Testis (tissue), 3 donors: Measurements from ENCODE around the gene MCRIP1. TPM values are rescaled to one million over a fixed set of nuclear protein-coding genes. Genes with fewer than 3 reads are reported as not detected.

Experiments
- DNase-seq: peaks from one replicate; pipeline ENCODE4 v3.0.0-alpha.2; 2019
- H3K27ac ChIP-seq, 2 donors: fragments of 200-600 bp; sonication (generic); one replicate each; pipeline ENCODE4 v1.5.1; 2019
- H3K27me3 ChIP-seq: fragments of 200-600 bp; sonication (generic); one replicate; pipeline ENCODE4 v1.5.1; 2019
- H3K36me3 ChIP-seq: fragments of 200-600 bp; sonication (generic); one replicate; pipeline ENCODE4 v1.5.1; 2017; ENCODE audit warnings: low read depth; ENCODE audit errors: missing control alignments
- H3K4me1 ChIP-seq: fragments of 200-600 bp; sonication (generic); one replicate; pipeline ENCODE4 v1.5.1; 2019
- H3K4me3 ChIP-seq, 2 donors: fragments of 200-600 bp; sonication (generic); one replicate each; pipeline ENCODE4 v1.5.1; 2017 to 2019
- H3K9me3 ChIP-seq: fragments of 200-600 bp; sonication (generic); one replicate; pipeline ENCODE4 v1.5.1; 2017
- CTCF ChIP-seq, 3 experiments: fragments of 450-650 bp in 2 of 3; fragments of 200-600 bp in 1 of 3; sonication (generic) in 1 of 3; IDR thresholded peaks; one replicate each; pipeline ENCODE4 v1.5.1; 2016 to 2019; ENCODE audit warnings: antibody characterized with exemption in 3 of 3, mild to moderate bottlenecking in 2 of 3, moderate library complexity in 1 of 3
- POLR2A ChIP-seq: fragments of 450-650 bp; IDR thresholded peaks from one replicate; pipeline ENCODE4 v1.6.1; 2017; ENCODE audit warnings: antibody characterized with exemption, mild to moderate bottlenecking, moderate library complexity
- WGBS, 2 donors: methylation state at CpG; one replicate each; pipeline ENCODE4 v1.1.5; 2018; 5-methylcytosine and 5-hydroxymethylcytosine counted together
- intact Hi-C: fragments of 100-400 bp; cut with DNase I; formaldehyde crosslinking; loops from one replicate; pipeline ENCODE4 v1.15.1; 2023; ENCODE audit warnings: low total_unique reads
- polyA plus RNA-seq: library from polyadenylated mRNA; stranded (reverse); fragments of 350-450 nt; fragmentation: Illumina TruSeq; extraction: RNeasy Lipid Tissue Mini Kit (QIAGEN cat#74804); gene quantifications from one replicate; pipeline ENCODE4 v1.2.3, GENCODE V29; 2014; ENCODE audit warnings: low read depth, low replicate concordance; ENCODE audit not compliant: insufficient read depth
- total RNA-seq, 2 donors: library from RNA; depleted of rRNA; stranded (reverse); fragments of >200 nt; gene quantifications; one replicate each; pipeline ENCODE4 v1.2.3, GENCODE V29; 2016

Gene MCRIP1
- total and polyA plus RNA-seq, 3 donors from 2014 or later = 160 to 206 (median 181) TPM

- no peak for TF ChIP-seq CTCF (IDR thresholded peaks at IDR 0.05)
- no peak for TF ChIP-seq POLR2A
- Histone ChIP-seq H3K27ac (no peak overlapping the region), H3K4me3 (peak overlapping the region in 1 of 2 donors; percentile 17), H3K36me3 (no peaks in the 10 kb centered on the region), H3K27me3 (no peaks in the 10 kb centered on the region), H3K4me1 (no peaks in the 10 kb centered on the region), H3K9me3 (no peaks in the 10 kb centered on the region)
- no peak for DNase-seq
- intact Hi-C loops = no loop called here
- 24 to 27% methylated on average over 16 to 26 of the region's 26 CpGs for WGBS, 2 donors
Measured at GRCh38 chr17:81802856-81803643, 30.0 kb downstream of the MCRIP1 start.

DNA sequence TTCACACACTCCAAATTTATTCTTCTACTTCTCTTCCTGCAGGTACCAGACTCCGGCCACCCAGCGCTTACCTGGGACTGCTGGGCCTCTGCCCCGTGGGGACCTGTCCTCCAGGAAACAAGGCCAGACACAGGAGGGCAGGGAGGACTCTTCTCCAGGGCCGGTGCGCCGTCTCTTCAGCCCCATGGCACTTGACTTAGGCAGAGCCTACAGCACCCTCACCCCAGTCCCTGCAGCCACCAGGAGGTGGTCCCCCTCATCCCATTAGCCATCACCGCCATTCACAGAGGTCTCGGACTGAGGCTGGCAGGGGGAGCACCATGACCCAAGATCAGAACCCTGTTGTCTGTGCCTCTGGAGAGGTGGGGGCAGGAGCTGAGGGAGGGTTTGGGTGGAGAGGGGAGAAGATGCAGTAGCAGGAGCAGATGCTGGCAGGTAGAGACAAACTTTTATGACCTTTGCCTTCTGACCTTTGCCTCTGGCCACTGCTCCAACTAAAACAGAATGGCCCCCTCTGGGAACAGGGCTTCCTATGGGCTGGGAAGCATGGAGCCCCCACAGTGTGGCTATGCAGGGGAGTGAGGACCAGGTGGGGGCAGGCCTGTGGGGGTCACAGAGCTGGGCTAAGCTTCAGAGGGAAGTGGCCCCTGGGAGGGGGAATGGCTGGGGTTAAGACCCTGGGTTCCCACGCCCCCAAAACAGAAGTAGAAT, 30.9 kb downstream of the MCRIP1 start:
- Histone ChIP-seq H3K27ac (no peak overlapping the region), H3K4me3 (no peak overlapping the region), H3K36me3 (no peaks in the 10 kb centered on the region), H3K27me3 (no peaks in the 10 kb centered on the region), H3K9me3 (no peaks in the 10 kb centered on the region), H3K4me1 (no peaks in the 10 kb centered on the region)
- TF ChIP-seq POLR2A = no peak
- TF ChIP-seq CTCF (IDR thresholded peaks at IDR 0.05) = no peak
- no peak for DNase-seq
- 80 to 86% methylated on average over 9 of the region's 9 CpGs for WGBS, 2 donors
- intact Hi-C loops = no loop called here

DNA sequence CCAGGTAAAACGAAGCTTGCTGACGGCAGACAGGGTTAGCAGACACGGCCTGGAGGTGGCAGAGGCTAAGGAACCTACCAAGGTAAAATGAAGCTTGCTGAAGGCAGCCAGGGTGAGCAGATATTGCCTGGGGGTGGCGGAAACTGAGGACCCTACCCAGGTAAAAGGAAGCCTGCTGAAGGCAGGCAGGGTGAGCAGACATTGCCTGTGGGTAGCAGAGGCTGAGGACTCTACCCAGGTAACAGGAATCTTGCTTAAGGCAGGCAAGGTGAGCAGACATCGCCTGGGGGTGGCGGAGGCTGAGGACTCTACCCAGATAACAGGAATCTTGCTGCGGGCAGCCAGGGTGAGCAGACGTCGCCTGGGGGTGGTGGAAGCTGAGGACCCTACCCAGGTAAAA, 31.8 kb downstream of the MCRIP1 start:
- WGBS, 2 donors = 88 to 91% methylated on average over 9 of the region's 9 CpGs
- no peaks in the 10 kb centered on the region for H3K4me1 ChIP-seq
- no peaks in the 10 kb centered on the region for H3K27me3 ChIP-seq
- intact Hi-C loops = no loop called here
- no peak for DNase-seq
- H3K36me3 ChIP-seq = no peaks in the 10 kb centered on the region
- no peak overlapping the region for H3K27ac ChIP-seq
- no peaks in the 10 kb centered on the region for H3K9me3 ChIP-seq
- no peak overlapping the region for H3K4me3 ChIP-seq
- TF ChIP-seq CTCF (IDR thresholded peaks at IDR 0.05) = no peak

DNA sequence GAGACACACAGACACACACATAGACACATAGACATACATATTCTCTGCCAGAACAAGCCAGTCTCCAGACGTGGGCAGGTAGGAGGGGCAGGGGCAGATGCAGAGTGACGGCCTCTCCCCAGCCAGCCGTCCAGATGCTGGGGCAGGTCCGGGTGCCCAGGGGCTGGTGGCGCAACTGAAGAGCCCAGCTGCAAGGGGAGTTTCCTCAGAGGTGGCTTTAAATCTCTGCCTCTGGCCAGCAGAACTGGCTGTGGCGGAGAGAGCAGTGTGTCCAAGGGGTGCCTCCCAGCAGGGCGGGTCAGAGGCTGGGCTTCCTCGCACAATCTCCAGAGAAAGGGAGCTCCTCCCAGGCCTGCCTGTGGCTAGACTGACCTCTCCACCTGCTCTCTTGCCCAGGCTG, 38.6 kb downstream of the MCRIP1 start:
- H3K36me3 ChIP-seq = no peaks in the 10 kb centered on the region
- H3K27me3 ChIP-seq = no peaks in the 10 kb centered on the region
- no peak overlapping the region for H3K27ac ChIP-seq
- no peaks in the 10 kb centered on the region for H3K4me1 ChIP-seq
- H3K4me3 ChIP-seq = no peak overlapping the region
- TF ChIP-seq CTCF (IDR thresholded peaks at IDR 0.05) = no peak
- no peak for TF ChIP-seq POLR2A
- DNase-seq = peak; percentile 54
- intact Hi-C loops = no loop called here
- H3K9me3 ChIP-seq = no peaks in the 10 kb centered on the region
- 39 to 44% methylated on average over 5 to 8 of the region's 8 CpGs for WGBS, 2 donors
